Brain pericyte (primary cell): ENCODE measurements around the gene TRAK1.
"Not testable (repeated sequence)": the region's sequence is repeated elsewhere in the genome, so short reads cannot be mapped to it uniquely, and the experiment has no call there.

ENCODE experiments used
- DNase-seq: peaks from one replicate; pipeline ENCODE4 v3.0.0-alpha.2; 2012; ENCODE audit warnings: low read depth, low spot score

TRAK1 gene

DNA sequence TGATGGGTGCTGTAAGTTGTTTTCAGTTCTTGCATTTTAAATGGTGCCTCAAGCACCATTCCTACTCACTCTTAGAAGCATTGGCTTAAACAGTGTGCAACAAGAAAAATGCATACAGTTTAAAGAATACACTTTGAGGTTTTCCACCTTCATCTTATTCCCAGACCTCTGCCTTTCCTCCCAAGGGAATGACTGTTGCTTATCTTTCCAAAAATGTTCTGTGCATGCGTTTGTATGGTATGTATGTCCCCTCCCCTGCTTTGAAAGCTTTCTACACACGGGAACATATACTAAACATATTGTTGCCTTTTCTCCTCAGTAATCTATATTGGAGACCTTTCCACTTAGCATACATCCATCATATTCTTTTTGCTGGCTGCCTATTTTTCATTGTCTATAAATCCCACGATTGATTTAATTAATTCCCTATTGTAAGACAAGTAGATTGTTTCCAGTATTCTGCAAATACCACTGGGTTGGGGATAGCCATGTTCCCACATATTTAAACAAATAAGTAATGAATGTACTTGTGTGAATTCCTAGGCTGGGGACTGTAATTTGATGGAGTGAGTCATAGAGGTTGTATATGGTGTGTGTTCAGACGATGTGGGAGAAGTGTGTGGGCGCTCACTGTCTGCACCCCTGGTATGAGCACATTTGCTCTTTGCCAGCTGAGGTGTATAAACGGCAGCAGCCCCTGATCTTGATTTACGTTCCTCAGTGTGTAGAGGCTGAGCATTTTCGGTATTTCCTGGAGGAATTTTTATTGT lies 5.8 kb downstream of the TRAK1 start:
- DNase-seq, result no peak

DNA sequence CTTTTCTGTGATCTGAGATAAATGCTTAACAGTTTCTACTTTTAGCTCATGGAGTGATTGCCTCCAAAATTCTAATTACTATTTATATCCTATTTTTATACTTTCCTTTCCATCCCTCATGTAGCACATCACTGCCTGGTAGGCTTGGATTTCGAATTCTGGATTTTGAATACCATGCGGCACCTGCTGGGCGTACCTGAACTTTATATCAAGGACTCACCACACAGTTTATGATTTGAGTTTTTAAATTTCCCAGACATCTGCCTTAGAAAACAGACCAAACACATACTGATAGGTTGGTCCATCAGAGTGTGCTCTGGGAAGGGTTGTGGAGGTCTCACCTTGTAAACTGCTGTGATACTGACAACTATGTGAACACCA lies 6.4 kb downstream of the TRAK1 start:
- no peak for DNase-seq

DNA sequence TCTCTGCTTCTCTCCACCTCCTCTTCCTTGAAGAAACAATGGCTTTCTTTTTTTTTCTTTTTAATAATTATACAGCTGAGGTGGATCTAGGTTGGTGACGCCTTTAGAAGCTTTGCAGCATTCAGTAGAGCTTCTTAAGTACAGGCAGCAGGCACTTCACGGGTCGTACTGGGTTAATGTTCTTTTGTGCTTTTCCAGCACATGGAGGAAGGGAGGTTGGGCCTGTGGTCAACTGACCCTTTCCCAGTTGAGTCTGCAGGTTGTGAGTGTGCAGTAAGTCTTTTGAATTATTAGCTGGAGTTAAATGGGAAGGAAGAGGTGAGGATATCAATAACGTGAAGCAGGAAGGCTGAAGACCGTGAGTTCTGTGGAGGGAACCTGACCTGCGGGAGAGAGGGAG lies 7.0 kb downstream of the TRAK1 start:
- DNase-seq, result no peak

DNA sequence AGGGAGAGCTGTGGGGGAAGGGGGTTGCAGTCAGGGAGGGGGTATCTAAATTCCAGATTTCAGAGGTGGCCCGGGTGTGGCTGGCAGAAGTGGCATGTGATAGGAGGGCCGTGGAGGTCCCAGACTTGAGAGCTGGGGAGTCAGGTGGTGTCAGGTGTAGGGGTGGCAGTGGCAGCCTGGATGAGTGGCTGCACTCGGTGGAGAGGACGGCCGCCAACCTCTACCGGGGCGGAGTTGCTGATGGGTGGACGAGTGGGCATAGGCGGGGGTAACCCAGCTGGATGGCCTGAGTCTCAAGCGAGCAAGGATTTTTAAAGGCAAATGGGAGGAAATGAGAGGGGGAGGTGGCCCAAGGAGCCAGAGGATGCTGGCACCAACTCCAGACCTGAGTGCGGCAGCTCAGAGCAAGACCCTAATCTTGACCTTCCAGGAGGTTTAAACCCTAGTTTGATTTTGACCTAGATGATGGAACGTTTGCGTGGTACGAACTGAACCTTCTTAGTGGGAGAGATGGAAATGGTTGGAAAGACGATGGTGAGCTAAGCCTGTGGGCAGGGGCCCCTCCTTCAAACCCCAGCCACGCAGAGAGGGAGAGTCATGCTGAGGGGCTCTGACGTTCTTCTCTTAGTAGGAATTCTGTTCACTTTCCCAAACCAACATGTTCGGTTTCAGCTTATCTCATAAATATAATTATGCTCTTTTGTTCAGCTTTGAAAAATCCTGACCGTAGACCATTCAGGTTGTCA lies 8.0 kb downstream of the TRAK1 start:
- no peak for DNase-seq

DNA sequence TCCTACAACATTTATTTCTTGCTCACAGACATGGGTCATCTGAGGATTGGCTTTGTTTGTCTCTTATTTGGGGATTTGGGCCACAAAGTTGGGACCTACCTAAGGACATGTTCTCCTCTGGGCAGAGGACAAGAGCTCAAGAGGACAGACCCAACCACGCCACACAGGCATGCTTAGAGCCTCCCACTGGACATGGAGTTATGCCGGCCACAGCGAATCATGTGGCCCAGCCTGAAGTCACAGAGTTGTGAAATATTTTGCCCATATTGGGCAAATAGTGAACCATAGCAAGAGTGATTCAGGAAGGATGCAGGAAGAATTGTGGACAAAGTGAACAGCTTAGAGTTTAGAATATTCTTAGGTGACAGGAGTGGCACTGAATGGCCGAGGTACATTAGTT lies 9.9 kb downstream of the TRAK1 start:
- no peak for DNase-seq

DNA sequence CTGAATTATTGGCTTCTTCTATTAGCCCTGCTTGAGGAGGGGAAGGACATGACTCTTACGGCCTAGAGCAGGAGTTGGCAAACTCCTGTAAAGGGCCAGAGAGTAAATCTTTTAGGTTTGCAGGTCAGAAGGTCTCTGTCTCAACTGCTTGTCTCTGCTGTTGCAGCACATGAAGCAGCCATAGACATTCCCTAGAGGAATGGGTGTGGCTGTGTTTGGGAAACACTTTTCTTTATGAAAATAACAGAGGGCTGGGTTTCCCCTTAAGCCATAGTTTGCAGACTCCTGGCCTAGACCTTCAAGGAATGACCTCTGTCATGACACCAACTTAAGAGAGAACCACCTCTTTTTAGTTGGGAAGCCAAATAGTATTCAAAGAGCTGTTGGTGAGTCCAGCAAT lies 10.3 kb downstream of the TRAK1 start:
- DNase-seq, result no peak

DNA sequence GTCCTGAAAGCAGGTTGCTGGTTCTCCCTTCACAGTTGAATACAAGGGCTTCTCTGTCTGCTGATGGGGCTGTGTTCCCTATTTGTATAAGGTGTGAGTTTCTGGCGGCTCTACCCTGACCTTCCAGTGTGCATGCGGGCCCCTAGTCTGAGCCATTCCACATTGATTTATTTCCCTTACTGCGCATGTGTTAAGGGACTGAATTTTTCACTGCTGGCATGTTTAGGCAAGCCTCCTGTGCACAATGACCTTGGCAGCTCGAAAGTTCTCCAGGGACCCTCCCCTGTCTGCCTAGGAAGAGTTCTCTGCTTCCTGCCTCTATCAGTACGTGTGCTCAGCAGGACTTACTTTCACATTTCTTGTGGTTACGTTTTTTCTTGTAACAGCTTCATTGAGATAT lies 11.4 kb downstream of the TRAK1 start:
- no peak for DNase-seq

DNA sequence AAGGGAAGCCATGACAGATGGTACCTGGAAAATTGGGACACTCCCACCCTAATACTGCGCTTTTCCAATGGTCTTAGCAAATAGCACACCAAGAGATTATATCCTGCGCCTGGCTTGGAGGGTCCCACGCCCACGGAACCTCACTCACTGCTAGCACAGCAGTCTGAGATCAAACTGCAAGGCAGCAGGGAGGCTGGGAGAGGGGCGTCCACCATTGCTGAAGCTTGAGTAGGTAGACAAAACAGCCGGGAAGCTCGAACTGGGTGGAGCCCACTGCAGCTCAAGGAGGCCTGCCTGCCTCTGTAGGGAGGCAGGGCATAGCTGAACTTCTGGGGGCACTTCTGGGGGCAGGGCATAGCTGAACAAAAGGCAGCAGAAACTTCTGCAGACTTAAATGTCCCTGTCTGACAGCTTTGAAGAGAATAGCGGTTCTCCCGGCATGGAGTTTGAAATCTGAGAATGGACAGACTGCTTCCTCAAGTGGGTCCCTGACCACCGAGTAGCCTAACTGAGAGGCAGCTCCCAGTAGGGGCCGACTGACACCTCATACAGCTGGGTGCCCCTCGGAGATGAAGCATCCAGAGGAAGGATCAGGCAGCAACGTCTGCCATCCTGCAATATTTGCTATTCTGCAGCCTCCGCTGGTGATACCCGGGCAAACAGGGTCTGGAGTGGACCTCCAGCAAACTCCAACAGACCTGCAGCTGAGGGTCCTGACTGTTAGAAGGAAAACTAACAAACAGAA lies 12.9 kb downstream of the TRAK1 start:
- not testable (repeated sequence) for DNase-seq

DNA sequence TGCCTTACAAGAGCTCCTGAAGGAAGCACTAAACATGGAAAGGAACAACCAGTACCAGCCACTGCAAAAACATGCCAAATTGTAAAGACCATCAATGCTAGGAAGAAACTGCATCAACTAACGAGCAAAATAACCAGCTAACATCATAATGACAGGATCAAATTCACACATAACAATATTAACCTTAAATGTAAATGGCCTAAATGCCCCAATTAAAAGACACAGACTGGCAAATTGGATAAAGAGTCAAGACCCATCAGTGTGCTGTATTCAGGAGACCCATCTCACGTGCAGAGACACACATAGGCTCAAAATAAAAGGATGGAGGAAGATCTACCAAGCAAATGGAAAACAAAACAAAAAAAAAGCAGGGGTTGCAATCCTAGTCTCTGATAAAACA lies 14.8 kb downstream of the TRAK1 start:
- DNase-seq, result not testable (repeated sequence)

DNA sequence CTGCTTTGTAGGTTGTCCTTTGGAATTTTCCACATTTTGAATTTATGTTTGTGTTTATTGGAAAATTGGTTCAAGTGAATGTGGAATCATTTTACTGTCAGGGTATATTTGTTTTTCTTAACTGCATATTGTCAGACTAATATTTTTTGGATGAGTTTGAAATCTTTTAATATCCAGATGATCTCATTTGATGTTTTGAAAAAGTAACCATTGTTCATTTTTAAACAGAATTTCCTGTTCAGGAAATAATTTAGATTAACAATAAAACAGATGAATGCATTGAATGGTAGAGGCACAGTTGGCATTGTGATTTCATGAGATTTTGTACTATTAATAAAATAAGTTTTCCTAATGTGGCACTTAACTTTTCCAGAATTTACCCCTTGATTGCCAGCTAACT lies 15.5 kb downstream of the TRAK1 start:
- no peak for DNase-seq

DNA sequence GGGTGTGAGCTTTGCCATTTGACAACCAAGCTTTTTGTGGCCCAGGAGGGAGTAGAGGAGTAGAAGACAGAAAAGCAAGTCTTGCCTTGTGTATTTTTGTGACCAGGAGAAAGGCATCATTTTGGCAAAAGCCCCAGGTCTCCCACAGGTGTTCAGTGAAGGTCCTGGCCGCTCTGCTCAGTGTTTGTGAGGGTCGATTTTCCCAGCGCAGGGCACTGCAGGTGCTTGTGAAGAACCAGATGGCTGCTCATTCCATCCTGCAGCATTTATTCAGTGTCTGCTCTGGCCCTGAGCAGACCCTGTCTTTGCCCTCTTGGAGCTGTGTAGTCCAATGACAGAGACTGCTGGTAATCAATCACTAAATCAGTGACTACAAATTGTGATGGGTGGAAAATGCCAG lies 19.5 kb downstream of the TRAK1 start:
- DNase-seq, result no peak

DNA sequence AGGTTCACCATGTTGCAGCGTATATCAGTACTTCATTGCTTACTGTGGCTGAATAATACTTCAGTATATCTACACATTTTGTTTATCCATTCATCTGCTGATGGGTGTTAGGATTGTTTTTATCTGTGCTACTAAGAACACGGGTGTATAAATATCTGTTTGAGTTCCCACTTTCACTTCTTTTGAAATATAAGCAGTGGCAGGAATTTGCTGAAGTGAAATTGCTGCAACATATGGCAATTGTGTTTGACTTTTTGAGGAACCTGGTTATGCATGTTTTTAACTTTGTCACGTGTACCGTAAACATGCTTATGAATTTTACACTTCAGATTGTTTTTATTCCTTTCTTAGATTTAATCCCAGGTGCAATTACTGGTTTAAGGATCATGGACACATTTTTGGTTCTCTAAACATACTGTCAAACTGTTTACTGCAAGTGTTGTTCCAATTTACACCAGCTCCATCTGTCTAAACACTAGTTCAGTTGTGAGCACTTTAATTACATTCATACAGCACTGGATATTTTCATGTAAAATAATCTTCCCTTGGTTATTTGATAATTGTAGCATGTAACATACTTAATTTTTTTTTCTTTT lies 23.1 kb downstream of the TRAK1 start:
- no peak for DNase-seq

DNA sequence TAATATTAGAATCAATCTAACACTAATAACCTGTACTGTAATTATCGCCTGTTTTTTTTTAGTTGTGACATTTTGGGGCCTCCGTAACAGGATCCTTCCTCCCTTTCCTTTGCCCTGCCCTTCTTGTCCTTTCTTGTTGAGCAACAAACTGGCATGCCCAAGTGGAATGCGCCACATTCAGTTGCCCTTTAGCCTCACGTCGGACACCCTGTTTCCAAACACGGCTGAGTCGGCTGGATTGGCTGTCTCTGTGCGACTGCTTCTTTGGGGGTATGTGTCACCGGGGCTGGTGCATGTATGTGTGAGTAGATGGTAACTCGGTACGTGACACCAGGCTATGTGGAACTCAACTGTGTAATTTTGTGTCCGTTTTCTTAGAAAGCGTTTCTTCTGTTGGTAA lies 24.1 kb downstream of the TRAK1 start:
- DNase-seq, result no peak

DNA sequence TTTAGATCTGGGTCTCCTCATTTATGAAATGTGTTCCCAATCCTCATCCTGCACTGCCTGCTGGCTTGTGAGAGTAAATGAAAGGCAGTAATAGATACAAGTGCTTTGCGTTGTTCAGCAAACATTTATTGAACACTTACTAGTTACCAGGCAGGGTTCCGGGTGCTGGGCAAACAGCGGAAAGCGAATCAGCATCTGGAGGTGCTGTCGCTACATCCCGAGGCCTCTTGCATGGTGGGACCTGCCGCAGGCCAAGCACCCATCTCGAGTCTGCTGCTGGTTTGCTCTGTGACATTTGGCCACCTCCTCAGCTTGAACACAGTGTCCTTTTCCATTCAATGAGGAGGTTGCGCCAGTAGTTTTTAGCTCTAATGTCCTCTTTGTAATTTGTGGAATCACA lies 24.8 kb downstream of the TRAK1 start:
- DNase-seq, result no peak

DNA sequence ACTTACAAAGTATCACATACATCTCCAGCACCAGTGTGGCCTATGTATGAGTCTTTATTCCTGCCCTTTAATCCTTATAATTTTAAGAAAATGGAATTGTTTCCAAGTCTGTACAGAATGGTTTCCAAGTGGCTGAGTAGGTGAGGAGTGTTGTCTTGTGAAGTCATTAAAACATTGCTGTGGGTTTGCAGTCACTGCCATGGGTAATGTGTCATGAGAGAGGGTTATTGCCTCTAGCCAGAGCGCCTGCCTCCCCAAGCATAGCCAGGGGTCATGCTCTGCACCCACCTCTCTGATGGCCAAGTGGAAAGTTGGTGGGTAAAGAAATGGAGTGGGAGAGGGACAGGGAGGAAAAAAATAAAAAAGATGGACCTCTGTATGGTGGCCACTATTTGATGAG lies 25.3 kb downstream of the TRAK1 start:
- DNase-seq, result no peak

DNA sequence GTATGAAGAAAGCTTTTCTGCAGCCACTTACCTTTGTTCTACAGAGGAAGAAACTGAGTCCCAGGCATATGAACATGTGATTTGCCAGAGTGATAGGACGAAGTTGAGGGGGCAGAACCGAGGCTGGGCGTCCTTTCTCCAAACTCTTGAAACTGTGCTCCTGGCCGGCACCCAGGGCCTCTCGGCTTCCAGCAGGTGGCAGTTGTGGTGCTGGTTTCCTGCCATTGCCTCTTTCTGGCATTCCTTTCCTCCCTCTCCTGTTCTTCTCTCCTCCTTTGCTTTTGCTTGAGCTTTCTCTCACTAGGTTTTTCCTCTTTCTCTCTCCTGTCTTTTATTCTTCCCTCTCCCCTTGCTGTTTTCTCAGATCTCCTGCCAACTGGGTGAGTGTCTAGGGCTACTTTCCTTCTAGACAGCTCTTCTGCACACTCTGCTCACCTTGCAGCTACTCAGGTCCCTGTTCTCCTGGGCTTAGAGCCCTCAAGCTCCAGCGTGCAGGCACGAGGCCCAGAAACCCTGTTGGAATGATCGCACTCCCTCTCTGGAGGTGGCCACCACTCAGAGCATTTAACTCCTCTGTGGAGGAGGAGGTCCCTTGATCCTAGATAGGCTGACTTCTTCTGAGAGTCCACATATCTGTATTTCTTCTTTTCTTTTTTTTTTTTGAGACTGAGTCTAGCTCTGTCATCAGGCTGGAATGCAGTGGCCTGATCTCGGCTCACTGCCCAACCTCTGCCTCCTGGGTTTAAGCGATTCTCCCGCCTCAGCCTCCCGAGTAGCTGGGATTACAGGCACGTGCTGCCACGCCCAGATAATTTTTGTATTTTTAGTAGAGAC lies 26.2 kb downstream of the TRAK1 start:
- no peak for DNase-seq

DNA sequence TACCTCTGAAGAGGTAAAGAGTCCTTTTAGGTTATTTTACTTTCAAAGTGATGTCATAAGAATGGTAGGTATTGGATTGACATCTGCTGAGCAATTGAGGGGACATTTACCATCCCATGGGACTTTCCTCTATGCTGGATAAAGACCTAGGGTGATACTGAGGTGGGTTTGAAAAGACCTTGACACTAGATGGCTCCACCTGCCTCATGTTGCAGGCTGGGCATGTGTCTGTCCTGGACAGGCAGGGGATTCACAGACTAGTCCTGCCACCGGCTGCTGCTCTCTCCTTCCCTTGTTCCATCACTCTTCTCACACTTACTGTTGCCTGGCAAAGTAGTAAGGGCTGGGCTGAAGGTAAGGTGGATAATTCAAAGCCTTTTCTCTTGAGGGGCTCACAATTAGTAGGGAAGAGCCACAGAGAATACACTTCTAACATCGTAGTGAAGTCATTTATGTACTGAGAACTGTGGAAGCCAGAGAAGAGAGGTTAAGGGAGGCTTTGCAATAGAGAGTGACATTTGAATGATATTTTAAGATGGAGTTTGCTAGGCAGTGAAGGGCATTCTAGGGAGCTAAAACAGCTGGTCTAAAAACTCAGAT lies 27.7 kb downstream of the TRAK1 start:
- DNase-seq, result no peak

DNA sequence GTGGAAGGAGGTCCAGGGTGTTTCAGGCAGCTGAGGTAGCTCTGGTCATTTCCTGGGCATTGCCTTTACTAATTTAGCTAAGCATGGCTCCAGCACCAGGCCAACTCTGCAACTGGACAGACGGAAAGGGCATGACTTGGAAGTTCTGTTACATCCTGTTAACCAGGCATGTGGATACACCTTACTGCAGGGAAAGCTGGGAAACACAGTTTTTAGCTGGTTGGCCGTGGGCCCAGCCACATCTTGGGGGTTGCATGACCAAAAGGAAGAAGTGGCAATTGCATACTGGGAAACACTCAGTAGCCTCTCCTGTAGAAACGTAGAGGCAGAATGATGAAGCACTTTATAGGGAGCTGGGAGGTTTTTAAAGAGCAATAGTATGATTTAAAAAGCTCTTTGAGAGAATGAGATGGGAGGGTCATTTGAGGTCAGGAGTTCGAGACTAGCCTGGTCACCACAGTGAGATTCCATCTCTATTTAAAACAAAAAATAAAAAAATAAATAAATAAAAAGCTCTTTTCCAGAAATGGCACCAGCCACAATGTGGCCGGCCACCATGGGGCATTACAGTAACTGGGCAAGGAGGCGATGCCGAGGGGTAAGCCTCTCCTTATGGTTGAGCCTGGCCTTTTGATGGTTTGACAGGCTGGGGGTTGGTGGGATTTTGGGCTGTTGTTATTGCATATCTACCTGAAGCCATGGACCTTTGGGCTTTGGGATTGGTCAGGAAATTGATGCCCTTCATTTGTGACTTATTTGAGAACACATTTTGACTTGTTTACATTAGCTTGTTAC lies 28.6 kb downstream of the TRAK1 start:
- no peak for DNase-seq

DNA sequence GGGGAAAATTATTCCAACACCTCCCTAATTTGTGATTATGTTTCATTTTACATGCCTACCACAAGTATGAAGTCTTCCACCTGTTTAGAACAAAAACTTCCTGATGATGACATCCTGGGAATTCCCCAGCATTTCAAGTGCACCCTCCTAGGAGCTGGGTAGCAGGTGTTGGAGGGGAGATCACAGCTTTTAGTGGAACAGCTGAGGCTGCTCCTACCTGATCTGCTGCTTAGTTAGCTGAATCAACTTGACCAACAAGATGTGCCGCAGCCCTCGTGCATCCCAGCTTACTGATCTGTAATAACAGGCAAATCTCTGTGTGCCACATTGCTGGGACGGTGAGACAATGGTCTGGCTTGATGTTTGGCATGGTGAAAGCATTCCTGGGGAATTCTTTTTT lies 29.7 kb downstream of the TRAK1 start:
- DNase-seq, result no peak
